T-helper 2 cell (primary cell): ENCODE data around the gene SLC35B2.

Experiments used
- DNase-seq, 5 experiments: peaks; one replicate each; pipeline versions ENCODE4 v3.0.0 to v3.0.0-alpha.2; 2012 to 2022
- total RNA-seq, 2 donors: gene quantifications; one replicate each; lab custom pipeline; 2026; lab: John Stamatoyannopoulos, UW

The SLC35B2 gene, protein sequence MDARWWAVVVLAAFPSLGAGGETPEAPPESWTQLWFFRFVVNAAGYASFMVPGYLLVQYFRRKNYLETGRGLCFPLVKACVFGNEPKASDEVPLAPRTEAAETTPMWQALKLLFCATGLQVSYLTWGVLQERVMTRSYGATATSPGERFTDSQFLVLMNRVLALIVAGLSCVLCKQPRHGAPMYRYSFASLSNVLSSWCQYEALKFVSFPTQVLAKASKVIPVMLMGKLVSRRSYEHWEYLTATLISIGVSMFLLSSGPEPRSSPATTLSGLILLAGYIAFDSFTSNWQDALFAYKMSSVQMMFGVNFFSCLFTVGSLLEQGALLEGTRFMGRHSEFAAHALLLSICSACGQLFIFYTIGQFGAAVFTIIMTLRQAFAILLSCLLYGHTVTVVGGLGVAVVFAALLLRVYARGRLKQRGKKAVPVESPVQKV
- 18.1 to 21.4 reads per million in 2 donors for total RNA-seq

GRCh38 chr6:44257025-44257752, at the start of gene SLC35B2:
SLC35B2 (minus strand) TSS chr6:44257528; CDS start chr6:44257410, 118 bp downstream.
- DNase-seq: peak; percentile 40 to 81 (median 55)

- no peak for DNase-seq
Observed at GRCh38 chr6:44306710-44307109, 49.4 kb upstream of the SLC35B2 start.

- DNase-seq: no peak
Observed at GRCh38 chr6:44305200-44305725, 47.9 kb upstream of the SLC35B2 start.

GRCh38 chr6:44304282-44305199, 47.2 kb upstream of the SLC35B2 start:
- DNase-seq: peak in 3 of 5 experiments; percentile 28 to 38 (median 29)

GRCh38 chr6:44303842-44304241, 46.5 kb upstream of the SLC35B2 start:
- DNase-seq: no peak

DNA sequence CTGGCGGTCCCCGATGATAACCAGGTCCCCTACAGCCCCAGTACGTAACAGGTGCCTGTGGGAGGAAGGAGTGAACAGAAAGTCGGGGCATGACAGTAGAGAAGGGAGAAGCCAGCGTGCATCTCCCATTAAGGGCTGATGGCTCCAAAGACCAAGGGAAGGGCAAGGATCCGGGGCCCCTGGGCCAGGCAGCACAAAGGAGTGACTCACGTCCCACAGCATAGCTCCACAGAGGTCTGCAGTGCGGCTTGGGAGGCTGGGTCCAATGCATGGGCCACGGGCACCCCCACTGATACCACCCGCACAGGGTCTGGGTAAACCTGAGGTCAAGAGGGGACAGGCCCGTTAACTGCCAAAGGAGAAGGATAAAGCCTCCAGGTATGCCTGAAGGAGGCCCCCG, 45.5 kb upstream of the SLC35B2 start:
- DNase-seq: no peak

DNA sequence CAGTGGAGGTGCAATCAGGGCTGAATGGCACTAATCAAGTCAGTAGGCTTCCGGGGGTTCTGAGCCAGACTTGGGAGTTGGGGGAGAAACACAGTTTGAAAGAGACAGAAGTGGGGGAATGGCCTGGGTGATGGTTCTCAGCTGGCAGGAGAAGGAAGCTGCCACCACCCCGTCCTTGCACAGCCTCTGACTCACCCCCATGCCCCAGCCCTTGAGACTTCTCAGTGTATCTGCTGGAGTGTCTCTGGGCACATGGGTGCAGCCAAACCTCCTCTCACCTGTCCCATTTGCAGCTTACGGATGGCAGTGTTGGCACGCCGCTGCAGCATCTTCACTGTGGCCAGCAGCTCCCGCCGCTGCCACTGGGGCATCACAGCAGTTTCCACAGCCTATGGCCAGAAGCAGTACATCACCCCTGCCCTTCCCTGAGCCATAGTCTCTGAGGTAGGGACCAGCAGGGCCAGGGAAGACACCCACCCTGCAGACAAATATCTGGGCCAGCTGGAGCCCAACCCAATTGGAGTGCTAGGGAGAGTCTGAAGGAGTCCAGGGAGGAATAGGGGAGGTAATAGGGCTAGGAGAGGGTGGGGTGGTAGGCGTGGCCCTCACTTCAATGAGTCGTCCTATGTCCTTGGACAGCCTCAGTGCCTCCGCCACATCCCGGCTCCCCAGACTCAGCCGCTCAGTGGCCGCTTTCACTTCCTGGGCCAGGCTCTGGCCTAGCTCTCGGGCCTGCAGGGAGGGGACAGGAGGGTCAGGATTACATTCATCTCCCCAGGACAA, 44.6 kb upstream of the SLC35B2 start:
- DNase-seq: no peak

DNA sequence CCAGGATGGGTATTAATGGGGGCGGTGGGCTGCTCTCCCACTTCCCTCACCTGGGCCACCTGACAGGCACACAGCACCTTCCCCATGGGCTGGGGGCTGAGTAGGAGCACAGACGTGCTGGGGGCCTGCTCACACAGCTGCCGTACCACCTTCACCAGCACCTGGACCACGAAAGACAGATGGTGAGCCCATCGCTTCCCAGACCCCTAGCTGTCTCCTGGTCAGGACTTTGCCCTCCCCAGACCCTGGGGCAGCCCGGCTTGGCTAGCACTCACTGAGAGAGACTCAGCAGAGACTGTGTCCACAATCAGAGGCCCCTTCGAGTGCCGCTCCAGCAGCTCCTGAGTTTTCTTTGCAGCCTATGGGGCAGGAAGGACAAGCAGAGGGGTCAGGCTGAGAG, 43.8 kb upstream of the SLC35B2 start:
- DNase-seq: no peak

- no peak for DNase-seq
Observed at GRCh38 chr6:44300292-44300823, 43.0 kb upstream of the SLC35B2 start.

- DNase-seq: no peak
Observed at GRCh38 chr6:44298864-44299263, 41.5 kb upstream of the SLC35B2 start.

DNA sequence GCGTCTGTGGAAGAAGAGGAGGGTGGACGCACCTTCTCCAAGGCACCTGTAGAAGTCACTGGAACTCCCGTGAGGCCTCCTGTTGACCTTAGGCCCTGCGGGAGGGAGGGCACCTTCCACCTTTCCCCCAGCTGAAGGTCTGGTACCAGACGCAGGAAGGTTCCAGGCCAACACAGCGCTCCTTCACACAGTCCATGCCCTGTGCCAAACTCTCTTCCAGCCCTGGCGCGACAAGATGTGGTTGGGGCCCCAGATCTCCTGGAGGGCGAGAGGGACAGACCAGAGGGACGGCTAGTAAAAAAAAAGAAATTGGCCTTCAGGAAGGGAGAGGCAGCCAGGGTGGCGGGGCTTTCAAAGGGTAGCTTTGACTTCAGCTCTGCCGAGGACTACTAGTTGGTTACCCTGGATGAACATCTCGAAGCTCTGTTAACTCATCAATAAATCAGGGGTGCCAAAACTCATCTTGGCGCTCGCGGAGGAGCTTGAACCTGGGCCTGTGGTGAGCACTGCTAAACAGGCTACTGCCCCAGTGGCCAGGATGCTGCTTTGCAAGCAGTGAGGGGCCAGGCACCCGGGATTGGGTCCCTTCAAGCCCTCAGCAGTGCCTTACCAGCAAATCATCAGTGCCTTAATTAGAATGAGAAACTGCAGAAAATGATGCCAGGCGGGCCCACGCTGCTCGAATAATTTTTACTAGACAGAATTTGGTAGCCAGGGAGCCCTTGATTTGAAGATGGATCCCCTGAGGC, 40.9 kb upstream of the SLC35B2 start:
- no peak for DNase-seq

GRCh38 chr6:44297063-44298038, 40.0 kb upstream of the SLC35B2 start:
- peak in 4 of 5 experiments; percentile 18 to 63 (median 24) for DNase-seq

GRCh38 chr6:44294832-44295791, 37.8 kb upstream of the SLC35B2 start:
- no peak for DNase-seq

DNA sequence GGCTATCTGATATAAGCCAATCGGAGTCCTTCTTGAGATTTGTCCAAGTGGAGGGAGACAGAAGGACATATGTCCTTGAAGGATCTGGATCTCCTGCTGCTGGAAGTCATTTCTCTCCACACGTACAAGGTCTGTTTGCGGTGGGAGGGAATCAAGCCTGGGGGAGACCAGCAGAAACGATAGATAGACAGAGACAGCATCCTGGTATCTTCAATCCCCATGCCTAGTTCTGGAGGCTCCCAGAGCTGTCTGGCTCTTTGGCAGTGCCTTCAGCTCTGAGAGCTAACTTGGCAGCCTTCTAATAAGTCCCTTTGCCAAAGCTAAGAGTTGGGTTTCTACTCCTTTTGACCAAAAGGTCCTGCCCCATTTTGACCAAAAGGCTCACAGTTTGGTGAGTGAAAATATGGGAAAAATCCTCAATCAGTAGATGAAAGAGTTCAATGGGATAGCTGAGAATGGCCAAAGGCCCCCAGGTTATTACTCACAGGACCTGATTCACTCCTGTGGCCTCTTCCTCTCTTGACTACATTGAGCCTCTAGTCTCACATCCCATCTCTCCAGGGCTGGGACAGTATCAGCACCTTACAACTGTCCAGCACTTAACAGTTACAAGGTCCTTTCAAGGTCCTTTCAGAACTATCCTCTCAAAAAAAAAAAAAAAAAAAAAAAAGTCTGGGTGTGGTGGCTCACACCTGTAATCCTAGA, 35.5 kb upstream of the SLC35B2 start:
- DNase-seq: no peak

DNA sequence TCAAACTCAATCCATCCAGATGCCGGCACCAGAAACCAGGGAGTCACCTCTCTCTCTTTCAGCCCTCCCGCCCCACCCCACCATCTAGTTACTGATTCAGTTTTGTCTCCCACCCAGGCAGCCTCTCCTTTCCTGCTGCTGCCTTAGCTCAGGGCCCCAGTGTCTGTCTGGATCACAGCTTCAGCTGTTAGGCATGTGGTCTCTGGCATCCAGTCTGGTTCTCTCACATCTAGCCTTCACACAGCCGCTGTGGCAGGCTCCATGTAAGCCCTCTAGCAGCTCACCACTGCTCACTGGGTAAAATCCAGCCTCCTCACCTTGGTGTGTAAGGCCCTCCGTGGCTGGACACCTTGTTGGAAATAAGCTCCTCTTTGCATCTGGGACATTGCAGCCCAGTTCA, 34.5 kb upstream of the SLC35B2 start:
- no peak for DNase-seq

DNA sequence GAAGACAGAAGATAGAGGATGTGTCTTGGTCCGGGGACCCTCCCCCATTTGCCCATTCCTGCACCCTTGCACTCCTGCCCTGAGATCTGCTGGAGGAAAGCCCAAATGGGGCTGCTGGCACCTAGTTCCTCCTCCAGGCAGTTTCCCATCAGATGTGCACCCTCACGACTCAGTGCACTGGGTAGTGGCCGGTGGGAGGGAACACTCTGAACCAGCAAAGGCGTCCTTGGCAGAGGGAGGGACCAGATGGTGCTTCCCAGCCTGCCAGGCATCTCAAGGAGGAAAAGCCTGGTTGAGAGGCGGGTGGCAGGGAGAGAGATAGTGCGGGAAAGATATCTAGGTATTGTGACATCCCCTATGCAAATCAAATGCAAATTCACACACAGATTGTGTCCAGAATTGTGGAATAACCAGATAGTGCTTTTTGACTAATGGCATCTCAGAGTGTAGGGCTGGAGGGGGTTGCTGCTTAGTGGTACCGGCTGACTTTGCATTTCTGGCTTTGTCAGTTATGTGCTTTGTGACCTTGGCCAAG, 32.5 kb upstream of the SLC35B2 start:
- no peak for DNase-seq

DNA sequence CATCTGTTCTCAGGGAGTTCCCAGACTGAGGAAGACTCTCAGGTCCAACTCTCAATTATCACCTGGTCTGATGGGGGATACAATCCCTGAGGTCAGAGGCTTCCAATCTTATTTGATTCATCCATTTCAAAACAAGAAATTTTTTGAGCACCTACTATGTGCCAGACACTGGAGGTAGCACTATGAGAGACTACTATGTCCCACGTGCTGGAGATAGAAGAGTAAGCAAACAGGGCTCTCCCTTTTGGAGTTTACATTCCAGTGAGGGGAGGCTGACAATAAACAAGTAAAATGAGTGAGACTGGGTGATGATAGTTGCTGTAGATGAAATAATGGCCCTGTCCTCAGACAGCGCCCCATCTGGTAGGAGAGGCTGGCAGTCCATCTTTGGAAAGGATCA, 29.4 kb upstream of the SLC35B2 start:
- no peak for DNase-seq
